GM19438 (cell line): ENCODE measurements around the gene DOK6.
"Not testable (repeated sequence)": the region's sequence is repeated elsewhere in the genome, so short reads cannot be mapped to it uniquely, and the experiment has no call there.

Experiments
- ATAC-seq: cut with Tn5 transposase; IDR thresholded peaks from one replicate; pipeline ENCODE4 v1.9.1; 2021; ENCODE audit warnings: low read depth; ENCODE audit not compliant: unreplicated experiment

Gene DOK6

DNA sequence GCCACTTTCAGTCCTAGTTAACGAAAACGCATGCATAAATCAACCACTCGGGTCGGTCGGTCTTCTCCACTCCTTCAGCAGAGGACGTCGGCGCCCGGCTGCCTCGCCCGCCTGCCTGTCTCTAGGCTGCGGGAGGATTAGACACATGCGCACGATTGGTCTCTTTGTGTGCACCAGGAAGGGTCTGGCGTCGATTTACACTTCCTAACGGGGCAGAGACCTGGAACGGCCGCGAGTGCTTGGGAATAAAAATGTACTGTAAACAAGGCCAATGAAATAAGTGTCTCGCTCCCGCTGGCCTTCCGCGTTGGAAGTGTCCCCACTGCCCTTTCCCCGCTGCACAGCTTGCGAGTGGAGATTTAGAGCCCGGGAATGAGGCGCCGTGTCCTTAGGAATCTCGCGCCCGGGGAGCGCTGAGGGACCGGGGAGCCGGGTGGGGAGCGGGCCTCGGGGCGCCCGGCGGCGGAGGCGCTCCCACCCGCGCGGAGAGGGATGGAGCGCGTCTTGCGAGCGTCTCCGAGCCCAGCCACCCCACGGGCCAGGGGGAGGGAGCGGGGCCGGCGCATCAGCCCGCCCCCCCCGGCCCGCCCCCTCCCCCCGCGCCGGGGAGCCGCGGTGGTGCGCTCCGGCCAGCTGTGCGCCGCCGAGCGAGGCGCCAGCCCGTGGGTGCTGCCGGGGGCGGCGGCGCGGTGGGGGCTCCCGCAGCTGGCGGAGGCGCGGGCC lies at the start of gene DOK6:
DOK6 (plus strand) TSS at position 636 of the 723 bp plus-strand sequence.
- ATAC-seq, result no peak

DNA sequence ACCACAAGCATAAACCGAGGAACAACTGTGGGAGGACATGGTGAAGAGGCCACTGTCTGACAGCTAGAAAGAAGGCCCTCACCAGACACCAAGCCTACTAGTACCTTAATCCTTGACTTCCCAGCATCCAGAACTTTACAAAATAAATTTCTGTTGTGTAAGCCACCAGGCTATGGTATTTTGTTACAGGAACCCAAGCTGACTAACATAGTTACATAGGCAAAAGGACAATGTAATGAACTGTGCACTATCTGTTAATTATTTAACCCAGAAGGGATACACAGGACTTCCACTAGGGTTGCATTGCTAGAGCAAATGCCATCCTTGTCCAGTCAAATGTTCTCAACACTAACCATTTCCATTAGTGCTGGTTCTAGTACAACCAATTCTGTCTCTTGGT lies 47.7 kb upstream of the DOK6 start:
- ATAC-seq, result no peak

DNA sequence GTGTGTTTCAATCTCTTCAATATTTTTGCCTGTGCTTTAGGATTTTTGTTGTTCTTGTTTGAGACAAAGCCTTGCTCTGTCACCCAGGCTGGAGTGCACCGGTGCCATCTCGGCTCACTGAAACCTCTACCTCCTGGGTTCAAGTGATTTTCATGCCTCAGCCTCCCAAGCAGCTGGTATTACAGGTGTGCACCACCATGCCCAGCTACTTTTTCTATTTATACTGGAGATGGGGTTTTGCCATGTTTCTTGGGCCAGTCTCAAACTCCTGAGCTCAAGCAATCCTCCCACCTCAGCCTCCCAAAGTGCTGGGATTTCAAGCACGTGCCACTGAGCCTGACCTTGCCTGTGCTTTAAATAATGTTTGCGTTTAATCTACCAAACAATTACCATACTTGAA lies 43.1 kb upstream of the DOK6 start:
- no peak for ATAC-seq

DNA sequence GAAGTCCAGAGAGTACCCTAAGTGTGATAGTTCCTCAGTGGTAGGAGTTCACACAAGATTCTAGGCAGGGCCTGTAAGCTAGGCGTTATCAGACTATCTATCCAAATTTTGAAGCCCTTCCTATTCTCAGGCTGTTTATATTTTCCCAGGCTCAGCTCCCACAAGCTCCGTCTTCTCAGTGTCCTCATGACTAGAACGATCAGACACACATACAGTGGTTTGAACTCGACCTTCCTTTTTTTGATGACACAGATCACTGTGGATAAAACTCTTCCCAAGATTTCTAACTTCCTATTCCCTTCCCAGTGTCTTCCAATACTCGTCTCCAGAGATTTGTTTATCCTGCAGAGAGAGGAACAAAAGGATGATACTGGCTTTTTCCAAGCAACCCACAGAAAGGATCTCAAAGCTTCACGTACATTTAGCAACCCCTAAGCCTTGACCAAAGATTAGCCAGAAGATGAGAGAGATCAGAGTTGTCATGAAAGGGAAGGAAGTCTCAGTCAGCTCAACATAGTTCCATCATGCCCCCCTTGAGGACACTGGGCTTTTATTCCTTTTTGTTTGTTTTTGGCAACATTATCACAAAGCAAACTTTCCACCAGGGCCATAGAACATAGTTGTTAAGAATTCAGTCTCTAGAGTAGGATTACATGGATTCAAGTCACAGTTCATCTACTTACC lies 42.3 kb upstream of the DOK6 start:
- no peak for ATAC-seq

DNA sequence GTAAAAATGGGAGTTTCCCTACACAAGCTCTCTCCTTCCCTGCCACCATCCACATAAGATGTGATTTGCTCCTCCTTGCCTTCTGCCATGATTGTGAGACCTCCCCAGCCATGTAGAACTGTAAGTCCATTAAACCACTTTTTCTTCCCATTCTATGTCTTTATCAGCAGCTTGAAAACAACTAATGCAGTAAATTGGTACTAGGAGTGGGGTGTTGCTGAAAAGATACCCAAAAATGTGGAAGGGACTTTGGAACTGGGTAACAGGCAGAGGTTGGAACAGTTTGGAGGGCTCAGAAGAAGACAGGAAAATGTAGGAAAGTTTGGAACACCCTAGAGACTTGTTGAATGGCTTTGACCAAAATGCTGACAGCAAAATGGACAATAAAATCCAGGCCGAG lies 40.9 kb upstream of the DOK6 start:
- ATAC-seq, result not testable (repeated sequence)

DNA sequence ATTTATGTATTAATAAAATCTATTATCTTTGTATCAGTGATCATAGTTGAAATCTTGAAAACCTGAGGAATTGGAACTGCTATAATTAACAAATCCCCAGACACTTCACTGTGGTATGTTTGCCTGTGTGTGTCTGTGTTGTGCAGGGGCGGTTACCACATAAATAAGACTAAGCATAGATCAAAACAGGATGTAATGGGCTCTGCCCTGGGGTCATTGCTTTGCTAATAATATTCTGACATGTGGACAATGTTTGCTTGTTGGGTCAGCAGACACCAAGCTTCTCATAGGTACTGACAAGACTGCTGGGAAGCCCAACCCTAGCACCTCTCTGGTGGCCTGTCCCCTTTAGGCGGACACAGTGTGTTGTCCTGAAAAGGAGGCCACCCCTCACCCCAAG lies 35.8 kb upstream of the DOK6 start:
- no peak for ATAC-seq

DNA sequence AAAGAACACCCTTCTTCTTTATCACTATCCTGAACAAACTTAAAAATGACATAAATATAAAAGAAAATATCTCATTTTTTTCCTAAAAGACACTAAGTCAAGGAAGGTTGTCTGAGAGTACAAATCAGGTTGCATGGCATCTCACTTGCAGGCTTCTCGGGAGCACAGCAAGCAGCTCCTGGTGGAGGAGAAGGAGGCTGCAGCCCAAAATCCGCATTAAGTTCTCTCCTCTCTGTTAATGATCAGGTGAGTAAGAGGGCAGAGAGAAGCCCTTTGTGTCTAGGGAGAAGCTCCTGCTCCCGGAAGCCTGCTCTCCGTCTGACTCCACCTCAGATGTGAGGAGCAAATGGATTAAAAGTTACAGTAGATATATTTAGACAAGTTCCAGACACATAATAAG lies 35.0 kb upstream of the DOK6 start:
- ATAC-seq, result no peak

DNA sequence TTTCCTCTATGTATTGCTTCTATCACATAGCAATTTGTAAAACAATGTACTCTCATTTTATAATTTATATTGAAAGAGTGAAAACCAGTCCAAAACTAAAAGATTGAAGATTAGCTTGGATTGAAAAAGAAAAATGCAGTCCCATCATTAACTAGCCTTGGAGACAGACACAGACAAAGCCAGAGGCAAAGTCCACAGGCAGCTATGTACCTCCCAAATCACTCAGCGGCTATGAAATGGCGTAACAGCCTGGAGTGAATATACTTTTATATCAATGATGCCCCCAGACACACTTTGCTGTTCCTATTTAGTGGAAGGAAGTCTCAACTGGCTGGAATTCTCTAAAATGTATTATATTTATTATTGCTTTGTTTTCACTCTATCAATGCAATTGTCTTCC lies 33.6 kb upstream of the DOK6 start:
- ATAC-seq, result no peak

DNA sequence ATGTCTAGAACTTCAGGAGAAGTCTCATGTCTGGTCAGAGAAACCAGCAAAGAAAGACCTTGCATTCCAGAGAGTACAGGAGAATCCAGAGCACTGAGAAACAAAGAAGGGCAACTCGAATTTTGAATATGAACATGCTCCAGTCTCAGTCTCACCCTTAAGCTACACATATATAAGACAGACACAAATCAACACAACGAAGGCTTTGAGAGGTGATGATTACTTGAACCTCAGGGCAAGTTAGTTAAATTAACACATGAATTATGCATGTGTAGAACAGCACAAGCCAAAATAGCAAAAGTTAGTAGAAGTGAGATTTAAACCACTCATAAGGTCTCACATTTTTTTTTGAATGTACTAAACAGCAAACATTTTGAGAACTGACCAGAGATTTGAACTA lies 29.0 kb upstream of the DOK6 start:
- ATAC-seq, result no peak

DNA sequence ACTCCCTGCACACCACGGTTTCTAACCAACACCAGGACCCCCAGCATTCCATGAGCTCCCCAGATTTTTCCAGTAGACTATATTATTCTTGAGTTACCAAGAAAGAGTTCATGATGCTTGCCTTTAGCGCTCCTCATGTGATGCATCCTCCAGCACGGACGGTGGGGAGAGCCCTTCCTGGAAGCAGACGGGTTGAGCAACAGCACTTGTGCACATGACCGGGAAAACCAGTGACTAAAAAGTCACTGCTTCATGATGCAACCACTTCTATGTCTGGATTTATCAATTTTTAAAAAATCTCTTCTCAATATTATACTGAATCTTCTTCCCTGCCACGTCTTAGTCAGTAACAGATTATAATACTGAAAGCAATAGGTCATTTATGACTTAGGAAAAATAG lies 20.4 kb upstream of the DOK6 start:
- ATAC-seq, result no peak

DNA sequence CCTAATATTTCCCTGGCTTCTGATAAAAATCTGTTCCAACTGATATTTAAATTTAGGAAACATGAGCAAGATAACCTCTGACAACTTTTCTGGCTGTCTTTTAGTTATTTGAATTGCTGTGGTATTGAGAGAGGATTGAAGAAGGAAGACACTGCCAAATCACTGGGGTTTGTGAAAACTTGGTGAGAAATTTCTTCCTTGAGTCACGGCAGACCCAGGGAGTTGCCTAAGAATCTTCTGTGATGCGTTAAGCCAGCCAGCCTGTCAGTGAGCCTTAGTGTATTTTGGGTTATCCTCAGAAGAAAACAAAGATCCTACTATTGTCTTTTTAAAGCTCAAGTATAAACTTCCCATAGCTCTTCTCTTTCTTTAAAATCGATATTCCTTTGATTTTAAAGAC lies 17.5 kb upstream of the DOK6 start:
- ATAC-seq, result no peak

DNA sequence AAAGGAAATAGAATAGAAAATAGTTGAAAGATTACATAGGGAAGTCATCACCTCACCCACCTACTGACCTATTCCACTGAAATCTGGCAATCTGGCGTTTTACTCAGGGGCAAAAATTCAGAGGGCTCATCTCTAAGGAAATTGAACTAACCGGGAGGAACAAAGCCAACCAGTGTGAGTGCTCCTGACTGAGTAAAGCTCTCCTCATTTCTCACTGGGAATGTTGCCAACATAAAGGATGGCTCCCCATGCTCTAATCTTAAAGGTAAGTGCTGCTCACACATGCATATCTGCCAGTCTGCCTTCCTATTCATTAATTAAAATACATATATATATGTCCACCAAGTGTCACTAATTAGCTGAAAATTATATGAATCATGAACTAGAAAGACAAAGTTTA lies 13.5 kb upstream of the DOK6 start:
- ATAC-seq, result no peak

DNA sequence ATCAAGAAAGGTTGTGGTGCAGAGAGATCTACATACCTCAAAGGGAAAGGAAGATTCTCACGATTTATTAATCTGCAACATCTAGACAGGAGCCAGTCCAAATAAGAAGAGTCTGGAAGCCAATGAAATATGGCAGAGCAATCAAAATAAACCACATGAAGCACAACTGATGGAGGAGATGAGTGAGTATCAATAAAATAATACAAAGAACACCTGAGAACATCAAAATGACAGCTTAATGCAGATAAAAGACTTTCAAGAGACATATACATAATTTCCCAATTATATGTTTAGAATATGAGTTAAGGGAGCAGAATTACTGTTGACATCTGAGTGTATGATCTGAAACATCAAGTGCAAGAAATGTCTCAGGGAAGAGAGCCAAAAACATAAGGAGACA lies 12.5 kb upstream of the DOK6 start:
- ATAC-seq, result no peak

DNA sequence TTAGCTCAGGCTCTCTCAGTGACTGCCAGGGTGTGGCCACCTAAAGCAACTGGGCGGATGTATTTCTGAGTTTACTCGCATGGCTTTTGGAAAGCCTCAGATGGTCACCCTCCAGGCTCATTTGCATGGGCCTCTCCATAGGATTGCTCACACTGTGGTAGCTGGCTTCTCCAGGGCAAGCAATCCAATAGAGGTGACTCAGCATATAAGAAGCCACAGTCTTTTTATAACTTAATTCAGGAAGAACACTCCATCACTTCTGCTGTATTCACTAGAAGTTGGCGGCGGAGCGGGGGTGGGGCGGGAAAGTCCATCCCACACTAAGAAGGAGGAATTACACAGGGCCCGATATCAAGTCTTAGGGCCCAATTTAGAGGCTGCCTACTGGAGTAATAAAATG lies 3.6 kb upstream of the DOK6 start:
- no peak for ATAC-seq

DNA sequence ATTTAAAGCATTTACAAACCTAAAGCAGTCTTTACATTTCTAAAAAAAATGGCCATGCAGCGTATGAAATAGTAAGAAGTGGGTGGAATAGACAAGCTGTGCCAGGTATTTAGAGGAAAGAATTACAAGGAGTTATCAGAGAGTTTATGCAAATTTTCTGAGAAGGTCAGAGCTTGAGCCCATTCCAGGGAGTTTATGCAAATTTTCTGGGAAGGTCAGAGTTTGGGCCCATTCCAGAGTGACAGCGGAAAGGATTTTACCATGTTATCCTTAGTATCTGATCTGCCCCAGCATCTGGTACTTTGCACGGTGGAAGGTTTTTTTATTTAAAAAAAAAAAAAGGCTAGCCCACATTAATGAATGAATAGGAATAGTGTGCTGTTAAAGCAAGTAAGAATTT lies 1.4 kb upstream of the DOK6 start:
- ATAC-seq, result no peak

DNA sequence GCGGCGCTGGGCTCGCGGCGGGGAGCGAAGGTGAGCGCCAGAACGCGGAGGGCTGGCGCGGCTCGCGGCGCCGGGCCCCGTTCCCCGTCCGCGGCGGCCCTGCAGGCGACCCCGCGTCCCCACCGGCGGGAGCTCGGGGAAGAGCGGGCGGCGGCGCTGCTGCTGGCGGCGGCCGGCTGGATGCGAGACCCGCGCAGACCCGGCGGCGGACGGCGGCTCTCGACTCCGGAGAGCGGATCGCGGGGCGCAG lies 213 bp downstream of the DOK6 start:
- ATAC-seq, result no peak

DNA sequence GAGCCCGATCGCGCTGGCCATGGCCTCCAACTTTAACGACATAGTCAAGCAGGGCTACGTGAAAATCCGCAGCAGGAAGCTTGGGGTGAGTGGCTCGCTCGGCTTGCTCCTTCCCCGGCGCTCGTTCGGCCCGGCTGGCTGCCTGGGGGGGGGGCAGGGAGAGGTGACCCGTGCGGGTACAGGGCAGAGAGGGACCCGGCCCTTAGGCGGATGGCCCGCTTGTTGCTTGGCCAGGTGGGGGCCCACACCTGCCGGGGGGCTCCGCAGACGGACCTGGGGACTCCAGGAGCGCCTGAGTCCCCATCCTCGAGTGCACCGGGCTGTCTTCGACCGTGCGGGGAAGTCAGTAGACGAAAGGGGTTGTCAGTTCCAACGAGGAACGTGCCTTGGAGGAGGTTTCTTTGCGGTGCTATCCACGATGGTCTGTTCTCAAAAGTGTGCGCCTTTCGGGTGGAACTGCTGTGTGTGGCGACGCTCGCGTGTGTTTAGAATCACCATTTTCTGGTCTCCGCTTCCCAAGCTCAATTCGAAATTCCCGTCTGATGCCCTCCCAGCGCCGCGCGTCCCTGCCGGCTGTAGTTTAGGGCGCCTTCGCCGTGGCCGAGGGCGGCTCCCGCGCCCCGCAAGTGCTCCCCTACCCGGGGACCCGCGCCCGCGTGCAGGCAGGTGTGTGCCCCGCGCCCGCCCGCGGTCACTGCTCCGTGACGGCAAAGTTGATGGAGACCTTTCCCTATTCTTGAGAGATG lies 711 bp downstream of the DOK6 start:
- ATAC-seq, result no peak

DNA sequence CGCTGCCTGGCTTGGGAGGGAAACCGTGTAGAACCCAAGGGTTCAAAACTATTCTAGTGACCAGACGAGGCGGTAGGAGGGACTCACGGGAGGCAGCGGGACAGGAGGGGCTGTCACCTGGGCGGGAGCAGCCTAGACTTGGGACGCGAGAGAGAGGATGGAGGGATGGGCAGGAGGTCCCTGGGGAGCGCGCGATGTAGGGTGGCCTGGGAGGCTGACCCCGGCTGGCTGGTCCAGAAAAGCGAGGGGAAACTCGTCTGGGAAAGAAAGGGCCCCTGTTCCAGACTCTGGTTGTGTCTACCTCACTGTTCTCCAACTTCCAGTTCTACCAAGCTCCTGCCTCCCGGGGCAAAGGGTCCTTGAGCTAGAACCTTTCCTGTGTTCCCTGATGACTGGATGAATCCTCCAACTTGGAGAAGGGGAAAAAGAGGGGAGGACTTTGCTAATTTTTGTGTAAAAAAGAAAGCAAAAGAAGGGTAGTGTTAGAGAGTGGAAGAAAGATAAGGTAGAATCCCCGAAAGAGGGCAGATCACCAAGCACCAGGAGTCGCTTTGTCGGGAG lies 1.4 kb downstream of the DOK6 start:
- ATAC-seq, result no peak

DNA sequence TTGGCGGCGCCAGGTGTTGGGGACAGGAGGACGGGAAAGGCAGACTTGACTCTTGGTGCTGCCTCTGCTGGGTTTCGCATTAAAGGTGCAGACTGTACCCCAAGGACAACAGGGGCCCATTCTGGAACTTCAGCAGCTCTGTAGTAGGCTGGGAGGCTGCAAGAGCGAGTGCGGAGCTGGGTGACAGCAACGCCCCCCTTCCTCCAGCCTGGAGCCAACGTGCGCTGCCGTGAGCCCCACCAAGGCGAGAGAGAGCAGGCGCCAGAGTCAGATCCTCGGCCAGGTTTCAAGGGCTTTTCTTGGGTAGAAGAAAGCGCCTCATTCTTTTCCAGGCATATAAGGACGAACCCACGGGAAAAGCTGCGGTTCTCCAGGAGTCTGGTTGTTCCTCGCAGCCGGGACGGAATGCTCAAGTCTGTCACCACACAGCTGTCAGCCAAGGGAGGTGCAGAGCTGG lies 1.9 kb downstream of the DOK6 start:
- ATAC-seq, result no peak

DNA sequence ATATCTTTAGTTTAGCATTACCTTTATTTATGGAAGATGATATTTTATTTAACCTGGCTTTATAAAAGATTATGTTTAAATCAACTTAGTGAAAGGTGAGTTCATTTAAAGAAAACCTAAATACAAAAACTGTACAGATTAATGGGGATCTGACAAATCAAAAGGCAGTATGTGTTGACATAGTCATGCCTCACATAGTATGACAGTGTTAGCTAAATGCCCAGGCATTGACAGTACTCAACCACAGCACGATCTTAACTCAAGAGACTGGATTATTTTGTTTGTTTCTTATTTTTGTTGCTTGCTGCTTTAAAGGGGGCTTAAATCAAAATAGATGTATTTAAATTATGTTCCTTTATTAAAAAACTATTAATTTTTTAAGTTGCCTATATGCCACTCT lies 7.8 kb downstream of the DOK6 start:
- ATAC-seq, result no peak

DNA sequence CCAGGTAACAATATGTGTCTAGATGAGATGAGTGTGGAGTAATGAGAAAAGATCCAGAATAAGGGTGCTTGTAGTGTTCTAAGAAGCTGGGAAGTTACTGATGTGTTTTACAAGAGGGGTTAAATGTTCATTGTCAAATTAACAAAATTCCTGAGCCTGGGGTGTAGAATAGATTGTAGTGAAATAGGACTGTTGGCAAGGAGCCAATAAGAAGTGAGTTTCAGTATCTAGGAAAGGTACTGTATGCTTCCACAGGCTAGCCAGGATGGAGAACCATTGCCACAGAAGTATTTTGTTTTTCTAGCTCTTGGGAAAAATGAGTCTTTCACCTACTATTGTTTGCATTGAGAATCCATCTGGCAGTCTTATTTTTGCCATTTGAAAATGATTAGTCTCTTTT lies 10.5 kb downstream of the DOK6 start:
- ATAC-seq, result no peak

DNA sequence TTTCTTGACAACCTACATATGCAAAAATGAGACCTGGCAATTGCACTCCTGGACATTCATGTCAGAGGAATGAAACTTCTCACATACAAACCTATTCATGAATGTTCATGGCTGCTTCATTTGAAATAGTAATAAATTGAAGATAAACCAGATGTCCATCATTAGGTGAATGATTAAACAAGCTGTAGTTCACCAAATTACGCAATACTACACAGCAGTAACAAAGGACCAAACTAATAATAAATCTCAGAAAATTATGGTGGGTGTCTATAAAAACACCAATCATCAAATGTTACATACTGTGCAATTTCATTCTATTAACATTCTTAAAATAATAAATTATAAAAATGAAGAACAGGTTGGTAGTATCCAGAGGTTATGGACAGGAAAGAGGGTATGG lies 13.5 kb downstream of the DOK6 start:
- no peak for ATAC-seq
